ENCODE data around the gene TSC22D3. TPM values are rescaled to one million over a fixed set of nuclear protein-coding genes. Genes with fewer than 3 reads are reported as not detected.

Gene TSC22D3
- polyA plus RNA-seq, 1 of the 3 experiments (the other 2 are of a cell fraction): 9.2 TPM

GRCh38 chrX:107718156-107718621 lies 57.4 kb downstream of the TSC22D3 start:
- CTCF ChIA-PET: interaction anchor here (0.6 to 2.6 kb wide), 16 partner anchors 11 to 714 kb away, joined by 3 to 14 read pairs (median 4); partner anchors contain the start of genes NCBP2L and TSC22D3
- Histone ChIP-seq H3K36me3 (replicated peaks in 1 of 2; ENCODE audit: control insufficient read depth in 1 of 2, insufficient read depth in 2 of 2, low read length in 1 of 2) (no peaks in the 10 kb centered on the region), H3K27ac (ENCODE audit: low read depth in 2 of 2, low read length in 1 of 2) (no peak overlapping the region)

More at GRCh38 chrX:107718156-107718621, 57.4 kb downstream of the TSC22D3 start:
- H3K79me2 ChIP-seq (ENCODE audit: insufficient read depth): no peaks in the 10 kb centered on the region; the same call in 1 of the 2 replicates
- DNase-seq: peak; percentile 69
- POLR2A ChIA-PET: interaction anchor here (1.5 kb wide), 1 partner anchor 45 kb away, joined by 3 read pairs; no protein-coding TSS in a partner anchor
- no peaks in the 10 kb centered on the region for H4K20me1 ChIP-seq (ENCODE audit: insufficient read depth)
- no peak overlapping the region for H3K9ac ChIP-seq
- H3K9me2 ChIP-seq: no peaks in the 10 kb centered on the region
- no peak overlapping the region for H3K4me3 ChIP-seq (ENCODE audit: low read depth in 2 of 2, low read length in 1 of 2)
- peaks cover 39% of the 10 kb centered on the region; the same call in 1 of the 2 replicates for H3K27me3 ChIP-seq (ENCODE audit: insufficient read depth)
- peaks cover 6 to 13% of the 10 kb centered on the region in 2 experiments; a peak in 2 of 4 replicates for H3K4me1 ChIP-seq (ENCODE audit: control insufficient read depth in 1 of 2, insufficient read depth in 2 of 2, low read depth in 1 of 2, low read length in 1 of 2)
- H2AFZ ChIP-seq (ENCODE audit: low read depth): no peak overlapping the region
- no peaks in the 10 kb centered on the region for H3K9me3 ChIP-seq
- no peaks in the 10 kb centered on the region for H3F3A ChIP-seq (replicated peaks; ENCODE audit: insufficient read depth)
- no peak for TF ChIP-seq IRF3 (IDR thresholded peaks at IDR 0.05; ENCODE audit: low read depth, low read length)
- TF ChIP-seq CTCF (IDR thresholded peaks at IDR 0.05): peak; percentile 87
- TF ChIP-seq PBX3 (IDR thresholded peaks at IDR 0.05): no peak
- TF ChIP-seq CHD2 (IDR thresholded peaks at IDR 0.05; ENCODE audit: low read length, partially characterized antibody): no peak
- TF ChIP-seq FOXJ3 (CRISPR knock-in tag; IDR thresholded peaks at IDR 0.05): no peak
- peak; percentile 66 for TF ChIP-seq RAD21 (IDR thresholded peaks at IDR 0.05; ENCODE audit: low read length)
- TF ChIP-seq GATA2 (CRISPR knock-in tag; IDR thresholded peaks at IDR 0.05): no peak
- peak; percentile 75 for TF ChIP-seq SMC3 (IDR thresholded peaks at IDR 0.05; ENCODE audit: low read depth, low read length)
- no peak for TF ChIP-seq MEF2A (IDR thresholded peaks at IDR 0.05; ENCODE audit: borderline replicate concordance, low read depth)
- no peak for TF ChIP-seq JUND (IDR thresholded peaks at IDR 0.05)
- 20% methylated on average over 3 of the region's 3 CpGs for WGBS (ENCODE audit: low lambda C conversion rate)
- no peak overlapping the region for H3K4me2 ChIP-seq

Measured in SK-N-SH (cell line).